WTC11 (cell line): ENCODE data around the gene KCNIP3. TPM values are rescaled to one million over a fixed set of nuclear protein-coding genes. Genes with fewer than 3 reads are reported as not detected.

ENCODE experiments used
- ATAC-seq: fragments of 200-7000 bp; cut with Tn5 transposase; 2 replicates; pipeline ENCODE4 v1.10.0; 2021; ENCODE audit warnings: mild to moderate bottlenecking, moderate library complexity
- CTCF ChIA-PET: fragments of 300-600 bp; sonication (Branson Sonifier 250); formaldehyde crosslinking; loops from one replicate; lab custom pipeline; 2021; ENCODE audit warnings: antibody characterized with exemption; lab: Charles Lee
- POLR2A ChIA-PET: fragments of 350-600 bp; sonication (Branson Sonifier 250); formaldehyde crosslinking; loops from one replicate; lab custom pipeline; 2021; ENCODE audit warnings: antibody characterized with exemption; lab: Charles Lee
- DNase-seq: peaks from one replicate; pipeline ENCODE4 v3.0.0; 2021; ENCODE audit warnings: low spot score
- H3K27ac Mint-ChIP-seq: 2 replicates; pipeline ENCODE4 v1.8.0; 2021; ENCODE audit warnings: mixed read lengths
- H3K27me3 Mint-ChIP-seq: 2 replicates; pipeline ENCODE4 v1.8.0; 2021; ENCODE audit warnings: low read depth, mild to moderate bottlenecking, moderate library complexity, mixed read lengths
- H3K36me3 Mint-ChIP-seq: 2 replicates; pipeline ENCODE4 v1.8.0; 2021; ENCODE audit warnings: mixed read lengths
- H3K4me1 Mint-ChIP-seq: 2 replicates; pipeline ENCODE4 v1.8.0; 2022; ENCODE audit warnings: mixed read lengths
- H3K4me3 Mint-ChIP-seq: 2 replicates; pipeline ENCODE4 v1.8.0; 2021; ENCODE audit warnings: mild to moderate bottlenecking, moderate library complexity, mixed read lengths
- H3K9me3 Mint-ChIP-seq: 2 replicates; pipeline ENCODE4 v1.8.0; 2021; ENCODE audit warnings: mixed read lengths
- GTF2I ChIP-seq: fragments of 250-450 bp; sonication (Bioruptor Pico); conservative IDR thresholded peaks from 2 replicates; pipeline ENCODE4 v1.4.0; 2021; ENCODE audit warnings: mild to moderate bottlenecking
- HMGA2 ChIP-seq: fragments of 250-450 bp; sonication (Bioruptor Pico); IDR thresholded peaks from 2 replicates; pipeline ENCODE4 v1.4.0; 2021; ENCODE audit warnings: mild to moderate bottlenecking, moderate library complexity
- IRF2 ChIP-seq: sonication (generic); formaldehyde crosslinking; IDR thresholded peaks from 2 replicates; pipeline ENCODE4 v1.8.0; 2022; ENCODE audit warnings: low read depth, missing genetic modification reagents, borderline replicate concordance
- JAZF1 ChIP-seq: fragments of 250-450 bp; sonication (Bioruptor Pico); IDR thresholded peaks from 2 replicates; pipeline ENCODE4 v1.9.0; 2021; ENCODE audit warnings: moderate library complexity, mild to moderate bottlenecking, inconsistent platforms
- NFE2L1 ChIP-seq: sonication (generic); formaldehyde crosslinking; IDR thresholded peaks from 2 replicates; pipeline ENCODE4 v1.8.1; 2023; ENCODE audit warnings: missing genetic modification reagents
- PRRX2 ChIP-seq: fragments of 250-450 bp; sonication (Bioruptor Pico); IDR thresholded peaks from 2 replicates; pipeline ENCODE4 v1.8.0; 2021; ENCODE audit warnings: mild to moderate bottlenecking
- TCF7 ChIP-seq: sonication (generic); formaldehyde crosslinking; IDR thresholded peaks from 2 replicates; pipeline ENCODE4 v1.8.0; 2022; ENCODE audit warnings: mild to moderate bottlenecking, low read depth, missing genetic modification reagents, moderate library complexity
- TP53 ChIP-seq: sonication (generic); formaldehyde crosslinking; IDR thresholded peaks from 2 replicates; pipeline ENCODE4 v1.8.1; 2023; ENCODE audit warnings: mild to moderate bottlenecking, missing genetic modification reagents
- ZBTB21 ChIP-seq: sonication (generic); formaldehyde crosslinking; IDR thresholded peaks from 2 replicates; pipeline ENCODE4 v1.8.1; 2023; ENCODE audit warnings: mild to moderate bottlenecking, missing genetic modification reagents, borderline replicate concordance
- ZNF396 ChIP-seq: fragments of 250-450 bp; sonication (Bioruptor Pico); IDR thresholded peaks from 2 replicates; pipeline ENCODE4 v1.8.0; 2021; ENCODE audit warnings: mild to moderate bottlenecking, moderate library complexity, borderline replicate concordance
- ZNF416 ChIP-seq: fragments of 250-450 bp; sonication (Bioruptor Pico); IDR thresholded peaks from 2 replicates; pipeline ENCODE4 v1.9.0; 2021; ENCODE audit warnings: mild to moderate bottlenecking, inconsistent platforms
- total RNA-seq: library from RNA; stranded (reverse); gene quantifications from 3 replicates; pipeline ENCODE4 v1.2.3, GENCODE V29; 2021
- TF ChIP-seq, protein P1 (sequence below): fragments of 250-450 bp; sonication (Bioruptor Pico); IDR thresholded peaks from 2 replicates; pipeline ENCODE4 v1.9.0; 2021; ENCODE audit warnings: moderate library complexity, mild to moderate bottlenecking, inconsistent platforms, borderline replicate concordance
- TF ChIP-seq, protein P2 (sequence below): sonication (generic); formaldehyde crosslinking; IDR thresholded peaks from 2 replicates; pipeline ENCODE4 v1.8.0; 2022; ENCODE audit warnings: mild to moderate bottlenecking, missing genetic modification reagents
- TF ChIP-seq, protein P3 (sequence below): fragments of 250-450 bp; sonication (Bioruptor Pico); IDR thresholded peaks from 2 replicates; pipeline ENCODE4 v1.8.0; 2021; ENCODE audit warnings: mild to moderate bottlenecking
- TF ChIP-seq, protein P4 (sequence below): sonication (generic); formaldehyde crosslinking; IDR thresholded peaks from 2 replicates; pipeline ENCODE4 v1.8.1; 2023; ENCODE audit warnings: mild to moderate bottlenecking, missing genetic modification reagents, moderate library complexity
- TF ChIP-seq, protein P5 (sequence below): fragments of 250-450 bp; sonication (Bioruptor Pico); IDR thresholded peaks from 2 replicates; pipeline ENCODE4 v1.9.0; 2021; ENCODE audit warnings: mild to moderate bottlenecking, borderline replicate concordance
- TF ChIP-seq, protein P6 (sequence below): sonication (generic); formaldehyde crosslinking; IDR thresholded peaks from 2 replicates; pipeline ENCODE4 v1.8.1; 2022; ENCODE audit warnings: mild to moderate bottlenecking, moderate library complexity, missing genetic modification reagents
- TF ChIP-seq, protein P7 (sequence below): fragments of 200-600 bp; IDR thresholded peaks from 2 replicates; pipeline ENCODE4 v1.8.0; 2022; ENCODE audit warnings: antibody characterized with exemption
- TF ChIP-seq, protein P8 (sequence below): sonication (generic); formaldehyde crosslinking; IDR thresholded peaks from 2 replicates; pipeline ENCODE4 v1.8.1; 2023; ENCODE audit warnings: mild to moderate bottlenecking, moderate library complexity, missing genetic modification reagents

The KCNIP3 gene
- total RNA-seq, 1 experiment from 2014 or later = 2.1 TPM

DNA sequence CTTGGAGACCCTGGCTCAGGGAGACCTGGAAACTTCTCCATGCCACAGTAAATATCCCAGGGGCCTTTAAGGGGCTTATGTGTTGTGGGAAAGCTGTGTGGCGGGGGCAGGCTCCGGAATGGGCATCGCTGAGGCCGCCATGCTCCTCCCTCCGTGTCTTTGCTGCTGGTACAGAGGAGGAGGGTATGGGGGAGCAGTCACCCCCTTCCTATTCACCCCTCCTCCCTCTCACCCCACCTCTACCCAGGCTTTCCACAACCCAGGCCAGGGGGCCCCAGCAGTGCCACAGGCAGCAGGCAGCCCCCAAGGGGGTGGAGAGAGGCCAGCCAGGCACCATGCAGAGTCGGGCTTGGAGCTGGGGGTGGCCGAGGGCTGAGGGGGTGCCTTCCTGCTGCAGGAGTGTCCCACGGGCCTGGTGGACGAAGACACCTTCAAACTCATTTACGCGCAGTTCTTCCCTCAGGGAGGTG is 77.3 kb downstream of the KCNIP3 start:
- Mint-ChIP-seq H3K27me3 (no peaks in the 10 kb centered on the region), H3K36me3 (no peaks in the 10 kb centered on the region), H3K9me3 (peaks cover 6% of the 10 kb centered on the region; the same call in 1 of the 2 replicates), H3K4me1 (peaks cover 6% of the 10 kb centered on the region), H3K27ac (no peak overlapping the region), H3K4me3 (no peak overlapping the region)
- POLR2A ChIA-PET = no interaction called here
- TF ChIP-seq, protein P1, sequence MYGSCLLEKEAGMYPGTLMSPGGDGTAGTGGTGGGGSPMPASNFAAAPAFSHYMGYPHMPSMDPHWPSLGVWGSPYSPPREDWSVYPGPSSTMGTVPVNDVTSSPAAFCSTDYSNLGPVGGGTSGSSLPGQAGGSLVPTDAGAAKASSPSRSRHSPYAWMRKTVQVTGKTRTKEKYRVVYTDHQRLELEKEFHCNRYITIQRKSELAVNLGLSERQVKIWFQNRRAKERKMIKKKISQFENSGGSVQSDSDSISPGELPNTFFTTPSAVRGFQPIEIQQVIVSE (CRISPR knock-in tag) = no peak
- TF ChIP-seq ZNF416 (CRISPR knock-in tag) = no peak
- TF ChIP-seq, protein P2, sequence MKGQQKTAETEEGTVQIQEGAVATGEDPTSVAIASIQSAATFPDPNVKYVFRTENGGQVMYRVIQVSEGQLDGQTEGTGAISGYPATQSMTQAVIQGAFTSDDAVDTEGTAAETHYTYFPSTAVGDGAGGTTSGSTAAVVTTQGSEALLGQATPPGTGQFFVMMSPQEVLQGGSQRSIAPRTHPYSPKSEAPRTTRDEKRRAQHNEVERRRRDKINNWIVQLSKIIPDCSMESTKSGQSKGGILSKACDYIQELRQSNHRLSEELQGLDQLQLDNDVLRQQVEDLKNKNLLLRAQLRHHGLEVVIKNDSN (CRISPR knock-in tag) = no peak
- no peak for TF ChIP-seq JAZF1 (CRISPR knock-in tag)
- TF ChIP-seq, protein P3, sequence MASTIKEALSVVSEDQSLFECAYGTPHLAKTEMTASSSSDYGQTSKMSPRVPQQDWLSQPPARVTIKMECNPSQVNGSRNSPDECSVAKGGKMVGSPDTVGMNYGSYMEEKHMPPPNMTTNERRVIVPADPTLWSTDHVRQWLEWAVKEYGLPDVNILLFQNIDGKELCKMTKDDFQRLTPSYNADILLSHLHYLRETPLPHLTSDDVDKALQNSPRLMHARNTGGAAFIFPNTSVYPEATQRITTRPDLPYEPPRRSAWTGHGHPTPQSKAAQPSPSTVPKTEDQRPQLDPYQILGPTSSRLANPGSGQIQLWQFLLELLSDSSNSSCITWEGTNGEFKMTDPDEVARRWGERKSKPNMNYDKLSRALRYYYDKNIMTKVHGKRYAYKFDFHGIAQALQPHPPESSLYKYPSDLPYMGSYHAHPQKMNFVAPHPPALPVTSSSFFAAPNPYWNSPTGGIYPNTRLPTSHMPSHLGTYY (CRISPR knock-in tag) = no peak
- TF ChIP-seq NFE2L1 (CRISPR knock-in tag) = no peak
- TF ChIP-seq, protein P4, sequence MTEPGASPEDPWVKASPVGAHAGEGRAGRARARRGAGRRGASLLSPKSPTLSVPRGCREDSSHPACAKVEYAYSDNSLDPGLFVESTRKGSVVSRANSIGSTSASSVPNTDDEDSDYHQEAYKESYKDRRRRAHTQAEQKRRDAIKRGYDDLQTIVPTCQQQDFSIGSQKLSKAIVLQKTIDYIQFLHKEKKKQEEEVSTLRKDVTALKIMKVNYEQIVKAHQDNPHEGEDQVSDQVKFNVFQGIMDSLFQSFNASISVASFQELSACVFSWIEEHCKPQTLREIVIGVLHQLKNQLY (CRISPR knock-in tag) = no peak
- TF ChIP-seq, protein P5, sequence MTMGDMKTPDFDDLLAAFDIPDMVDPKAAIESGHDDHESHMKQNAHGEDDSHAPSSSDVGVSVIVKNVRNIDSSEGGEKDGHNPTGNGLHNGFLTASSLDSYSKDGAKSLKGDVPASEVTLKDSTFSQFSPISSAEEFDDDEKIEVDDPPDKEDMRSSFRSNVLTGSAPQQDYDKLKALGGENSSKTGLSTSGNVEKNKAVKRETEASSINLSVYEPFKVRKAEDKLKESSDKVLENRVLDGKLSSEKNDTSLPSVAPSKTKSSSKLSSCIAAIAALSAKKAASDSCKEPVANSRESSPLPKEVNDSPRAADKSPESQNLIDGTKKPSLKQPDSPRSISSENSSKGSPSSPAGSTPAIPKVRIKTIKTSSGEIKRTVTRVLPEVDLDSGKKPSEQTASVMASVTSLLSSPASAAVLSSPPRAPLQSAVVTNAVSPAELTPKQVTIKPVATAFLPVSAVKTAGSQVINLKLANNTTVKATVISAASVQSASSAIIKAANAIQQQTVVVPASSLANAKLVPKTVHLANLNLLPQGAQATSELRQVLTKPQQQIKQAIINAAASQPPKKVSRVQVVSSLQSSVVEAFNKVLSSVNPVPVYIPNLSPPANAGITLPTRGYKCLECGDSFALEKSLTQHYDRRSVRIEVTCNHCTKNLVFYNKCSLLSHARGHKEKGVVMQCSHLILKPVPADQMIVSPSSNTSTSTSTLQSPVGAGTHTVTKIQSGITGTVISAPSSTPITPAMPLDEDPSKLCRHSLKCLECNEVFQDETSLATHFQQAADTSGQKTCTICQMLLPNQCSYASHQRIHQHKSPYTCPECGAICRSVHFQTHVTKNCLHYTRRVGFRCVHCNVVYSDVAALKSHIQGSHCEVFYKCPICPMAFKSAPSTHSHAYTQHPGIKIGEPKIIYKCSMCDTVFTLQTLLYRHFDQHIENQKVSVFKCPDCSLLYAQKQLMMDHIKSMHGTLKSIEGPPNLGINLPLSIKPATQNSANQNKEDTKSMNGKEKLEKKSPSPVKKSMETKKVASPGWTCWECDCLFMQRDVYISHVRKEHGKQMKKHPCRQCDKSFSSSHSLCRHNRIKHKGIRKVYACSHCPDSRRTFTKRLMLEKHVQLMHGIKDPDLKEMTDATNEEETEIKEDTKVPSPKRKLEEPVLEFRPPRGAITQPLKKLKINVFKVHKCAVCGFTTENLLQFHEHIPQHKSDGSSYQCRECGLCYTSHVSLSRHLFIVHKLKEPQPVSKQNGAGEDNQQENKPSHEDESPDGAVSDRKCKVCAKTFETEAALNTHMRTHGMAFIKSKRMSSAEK = no peak
- TF ChIP-seq TCF7 = no peak
- no peak for TF ChIP-seq TP53 (CRISPR knock-in tag)
- TF ChIP-seq ZNF396 (CRISPR knock-in tag) = no peak
- TF ChIP-seq, protein P6, sequence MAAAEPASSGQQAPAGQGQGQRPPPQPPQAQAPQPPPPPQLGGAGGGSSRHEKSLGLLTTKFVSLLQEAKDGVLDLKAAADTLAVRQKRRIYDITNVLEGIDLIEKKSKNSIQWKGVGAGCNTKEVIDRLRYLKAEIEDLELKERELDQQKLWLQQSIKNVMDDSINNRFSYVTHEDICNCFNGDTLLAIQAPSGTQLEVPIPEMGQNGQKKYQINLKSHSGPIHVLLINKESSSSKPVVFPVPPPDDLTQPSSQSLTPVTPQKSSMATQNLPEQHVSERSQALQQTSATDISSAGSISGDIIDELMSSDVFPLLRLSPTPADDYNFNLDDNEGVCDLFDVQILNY (CRISPR knock-in tag) = no peak
- TF ChIP-seq, protein P7, sequence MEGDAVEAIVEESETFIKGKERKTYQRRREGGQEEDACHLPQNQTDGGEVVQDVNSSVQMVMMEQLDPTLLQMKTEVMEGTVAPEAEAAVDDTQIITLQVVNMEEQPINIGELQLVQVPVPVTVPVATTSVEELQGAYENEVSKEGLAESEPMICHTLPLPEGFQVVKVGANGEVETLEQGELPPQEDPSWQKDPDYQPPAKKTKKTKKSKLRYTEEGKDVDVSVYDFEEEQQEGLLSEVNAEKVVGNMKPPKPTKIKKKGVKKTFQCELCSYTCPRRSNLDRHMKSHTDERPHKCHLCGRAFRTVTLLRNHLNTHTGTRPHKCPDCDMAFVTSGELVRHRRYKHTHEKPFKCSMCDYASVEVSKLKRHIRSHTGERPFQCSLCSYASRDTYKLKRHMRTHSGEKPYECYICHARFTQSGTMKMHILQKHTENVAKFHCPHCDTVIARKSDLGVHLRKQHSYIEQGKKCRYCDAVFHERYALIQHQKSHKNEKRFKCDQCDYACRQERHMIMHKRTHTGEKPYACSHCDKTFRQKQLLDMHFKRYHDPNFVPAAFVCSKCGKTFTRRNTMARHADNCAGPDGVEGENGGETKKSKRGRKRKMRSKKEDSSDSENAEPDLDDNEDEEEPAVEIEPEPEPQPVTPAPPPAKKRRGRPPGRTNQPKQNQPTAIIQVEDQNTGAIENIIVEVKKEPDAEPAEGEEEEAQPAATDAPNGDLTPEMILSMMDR = no peak
- TF ChIP-seq, protein P8, sequence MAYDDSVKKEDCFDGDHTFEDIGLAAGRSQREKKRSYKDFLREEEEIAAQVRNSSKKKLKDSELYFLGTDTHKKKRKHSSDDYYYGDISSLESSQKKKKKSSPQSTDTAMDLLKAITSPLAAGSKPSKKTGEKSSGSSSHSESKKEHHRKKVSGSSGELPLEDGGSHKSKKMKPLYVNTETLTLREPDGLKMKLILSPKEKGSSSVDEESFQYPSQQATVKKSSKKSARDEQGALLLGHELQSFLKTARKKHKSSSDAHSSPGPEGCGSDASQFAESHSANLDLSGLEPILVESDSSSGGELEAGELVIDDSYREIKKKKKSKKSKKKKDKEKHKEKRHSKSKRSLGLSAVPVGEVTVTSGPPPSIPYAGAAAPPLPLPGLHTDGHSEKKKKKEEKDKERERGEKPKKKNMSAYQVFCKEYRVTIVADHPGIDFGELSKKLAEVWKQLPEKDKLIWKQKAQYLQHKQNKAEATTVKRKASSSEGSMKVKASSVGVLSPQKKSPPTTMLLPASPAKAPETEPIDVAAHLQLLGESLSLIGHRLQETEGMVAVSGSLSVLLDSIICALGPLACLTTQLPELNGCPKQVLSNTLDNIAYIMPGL (CRISPR knock-in tag) = no peak
- TF ChIP-seq PRRX2 (CRISPR knock-in tag) = no peak
- TF ChIP-seq GTF2I (CRISPR knock-in tag) = no peak
- no peak for TF ChIP-seq IRF2 (CRISPR knock-in tag)
- TF ChIP-seq HMGA2 (CRISPR knock-in tag) = no peak
- TF ChIP-seq ZBTB21 (CRISPR knock-in tag) = no peak
- ATAC-seq (no peak), DNase-seq (no peak)
- CTCF ChIA-PET = interaction anchor here (2.9 to 4.0 kb wide), 2 partner anchors 15 to 29 kb away, joined by 10 to 26 read pairs; no protein-coding TSS in a partner anchor
